ENCODE data around the gene MAPK8IP3. TPM values are rescaled to one million over a fixed set of nuclear protein-coding genes. Genes with fewer than 3 reads are reported as not detected.
"Not testable (repeated sequence)": the region's sequence is repeated elsewhere in the genome, so short reads cannot be mapped to it uniquely, and the experiment has no call there.

Gene MAPK8IP3
- total and polyA plus RNA-seq, 5 experiments from 2014 or later, result 0.87 to 342 (median 2.8) TPM

GRCh38 chr16:1687427-1688316 lies 18.3 kb upstream of the MAPK8IP3 start:
- POLR2A ChIA-PET, result interaction anchor here (0.6 kb wide), 1 partner anchor 18 kb away, joined by 3 read pairs; the partner anchor contains the start of gene MAPK8IP3
- DNase-seq, result no peak
- peaks cover 0 to 12% (median 5%) of the 10 kb centered on the region in 4 donors for H3K4me1 Mint-ChIP-seq
- H3K27me3 Mint-ChIP-seq, result no peaks in the 10 kb centered on the region
- peak overlapping the region in 1 of 10 donors; percentile 55 for H3K27ac Mint-ChIP-seq
- H3K9me3 Mint-ChIP-seq, result no peaks in the 10 kb centered on the region
- no peak for ATAC-seq
- H3K36me3 Mint-ChIP-seq, result peaks cover 0 to 68% (median 0%) of the 10 kb centered on the region in 3 donors
- no peak overlapping the region for H3K4me3 Mint-ChIP-seq

- DNase-seq (no peak), ATAC-seq (no peak)
- no peaks in the 10 kb centered on the region for H3K27me3 Mint-ChIP-seq
- H3K9me3 Mint-ChIP-seq, result no peaks in the 10 kb centered on the region
- POLR2A ChIA-PET, result no interaction called here
- peak overlapping the region in 1 of 10 donors; percentile 41 for H3K27ac Mint-ChIP-seq
- H3K4me1 Mint-ChIP-seq, result peaks cover 0 to 5% (median 4%) of the 10 kb centered on the region in 4 donors
- H3K4me3 Mint-ChIP-seq, result no peak overlapping the region
- peaks cover 0 to 73% (median 6%) of the 10 kb centered on the region in 3 donors for H3K36me3 Mint-ChIP-seq
Observed at GRCh38 chr16:1688807-1689560, 17.0 kb upstream of the MAPK8IP3 start.

- POLR2A ChIA-PET, result no interaction called here
- peaks cover 0 to 5% (median 4%) of the 10 kb centered on the region in 4 donors for H3K4me1 Mint-ChIP-seq
- no peaks in the 10 kb centered on the region for H3K27me3 Mint-ChIP-seq
- no peak for DNase-seq
- peaks cover 0 to 77% (median 9%) of the 10 kb centered on the region in 3 donors for H3K36me3 Mint-ChIP-seq
- H3K4me3 Mint-ChIP-seq, result no peak overlapping the region
- ATAC-seq, result no peak
- H3K9me3 Mint-ChIP-seq, result no peaks in the 10 kb centered on the region
- H3K27ac Mint-ChIP-seq, result peak overlapping the region in 1 of 10 donors; percentile 18
Observed at GRCh38 chr16:1689853-1690252, 16.1 kb upstream of the MAPK8IP3 start.

GRCh38 chr16:1690810-1691209 lies 15.2 kb upstream of the MAPK8IP3 start:
- Mint-ChIP-seq H3K4me1 (peaks cover 0 to 5% (median 4%) of the 10 kb centered on the region in 4 donors), H3K9me3 (no peaks in the 10 kb centered on the region), H3K4me3 (no peak overlapping the region), H3K36me3 (peaks cover 0 to 80% (median 9%) of the 10 kb centered on the region in 3 donors), H3K27me3 (no peaks in the 10 kb centered on the region), H3K27ac (peak overlapping the region in 1 of 10 donors; percentile 53)
- ATAC-seq (no peak), DNase-seq (no peak)
- POLR2A ChIA-PET, result no interaction called here

- Mint-ChIP-seq H3K27me3 (no peaks in the 10 kb centered on the region), H3K36me3 (peaks cover 0 to 78% (median 9%) of the 10 kb centered on the region in 3 donors), H3K4me3 (no peak overlapping the region), H3K27ac (no peak overlapping the region), H3K4me1 (peaks cover 0 to 5% (median 4%) of the 10 kb centered on the region in 4 donors), H3K9me3 (no peaks in the 10 kb centered on the region)
- POLR2A ChIA-PET, result no interaction called here
- no peak for DNase-seq
- ATAC-seq, result no peak
Observed at GRCh38 chr16:1691276-1691675, 14.7 kb upstream of the MAPK8IP3 start.

GRCh38 chr16:1691956-1692355 lies 14.0 kb upstream of the MAPK8IP3 start:
- Mint-ChIP-seq H3K4me3 (no peak overlapping the region), H3K27me3 (no peaks in the 10 kb centered on the region), H3K27ac (no peak overlapping the region), H3K4me1 (peaks cover 0 to 5% (median 3%) of the 10 kb centered on the region in 4 donors), H3K36me3 (peaks cover 0 to 80% (median 9%) of the 10 kb centered on the region in 3 donors), H3K9me3 (no peaks in the 10 kb centered on the region)
- no peak for DNase-seq
- ATAC-seq, result no peak
- POLR2A ChIA-PET, result interaction anchor here (1.1 kb wide), 1 partner anchor 14 kb away, joined by 7 read pairs; the partner anchor contains the start of gene MAPK8IP3

- DNase-seq (no peak), ATAC-seq (no peak)
- POLR2A ChIA-PET, result no interaction called here
- peaks cover 0 to 76% (median 9%) of the 10 kb centered on the region in 3 donors for H3K36me3 Mint-ChIP-seq
- no peaks in the 10 kb centered on the region for H3K27me3 Mint-ChIP-seq
- H3K4me3 Mint-ChIP-seq, result no peak overlapping the region
- no peaks in the 10 kb centered on the region for H3K9me3 Mint-ChIP-seq
- H3K27ac Mint-ChIP-seq, result no peak overlapping the region
- no peaks in the 10 kb centered on the region for H3K4me1 Mint-ChIP-seq
Observed at GRCh38 chr16:1696863-1697262, 9.1 kb upstream of the MAPK8IP3 start.

GRCh38 chr16:1698680-1699079 lies 7.3 kb upstream of the MAPK8IP3 start:
- no peak overlapping the region for H3K4me3 Mint-ChIP-seq
- POLR2A ChIA-PET, result no interaction called here
- no peaks in the 10 kb centered on the region for H3K27me3 Mint-ChIP-seq
- H3K27ac Mint-ChIP-seq, result peak overlapping the region in 1 of 10 donors; percentile 28
- H3K36me3 Mint-ChIP-seq, result peaks cover 0 to 64% (median 3%) of the 10 kb centered on the region in 3 donors
- H3K4me1 Mint-ChIP-seq, result no peaks in the 10 kb centered on the region
- DNase-seq, result no peak
- no peaks in the 10 kb centered on the region for H3K9me3 Mint-ChIP-seq
- ATAC-seq, result no peak

- H3K36me3 Mint-ChIP-seq, result peaks cover 0 to 54% (median 0%) of the 10 kb centered on the region in 3 donors
- peaks cover under 1 to 10% (median 2%) of the 10 kb centered on the region in 4 donors for H3K4me1 Mint-ChIP-seq
- no peaks in the 10 kb centered on the region for H3K9me3 Mint-ChIP-seq
- ATAC-seq, result no peak
- H3K27me3 Mint-ChIP-seq, result no peaks in the 10 kb centered on the region
- H3K27ac Mint-ChIP-seq, result no peak overlapping the region
- H3K4me3 Mint-ChIP-seq, result no peak overlapping the region
- POLR2A ChIA-PET, result no interaction called here
- no peak for DNase-seq
Observed at GRCh38 chr16:1700246-1700645, 5.7 kb upstream of the MAPK8IP3 start.

- Mint-ChIP-seq H3K27ac (peak overlapping the region in 2 of 10 donors; percentile 42 to 47), H3K27me3 (peaks cover 0 to 1% (median 0%) of the 10 kb centered on the region in 5 donors), H3K36me3 (peaks cover 0 to 45% (median 0%) of the 10 kb centered on the region in 3 donors), H3K4me3 (no peak overlapping the region), H3K4me1 (peaks cover 5 to 15% (median 7%) of the 10 kb centered on the region in 4 donors), H3K9me3 (no peaks in the 10 kb centered on the region)
- no peak for ATAC-seq
- POLR2A ChIA-PET, result interaction anchor here (0.8 to 1.7 kb wide), 4 partner anchors 22 to 182 kb away, joined by 3 to 5 read pairs (median 3); no protein-coding TSS in a partner anchor
- DNase-seq, result no peak
Observed at GRCh38 chr16:1701216-1701878, 4.6 kb upstream of the MAPK8IP3 start.

- ATAC-seq, result peak; percentile 28 to 32
- DNase-seq, result peak in 2 of 10 donors; percentile 17 to 39
- H3K27me3 Mint-ChIP-seq, H3K9me3 Mint-ChIP-seq: not testable (repeated sequence)
- Mint-ChIP-seq H3K36me3 (peaks cover 0 to 12% (median 0%) of the 10 kb centered on the region in 3 donors), H3K4me1 (peaks cover 14 to 46% (median 35%) of the 10 kb centered on the region in 4 donors), H3K27ac (peak overlapping the region; percentile 95 to 100 (median 98)), H3K4me3 (peak overlapping the region; percentile 94 to 100 (median 99))
- POLR2A ChIA-PET, result interaction anchor here (0.6 to 3.5 kb wide), 24 partner anchors 13 to 979 kb away, joined by 3 to 32 read pairs (median 5); partner anchors contain the start of genes EME2, JPT2, MRPS34 and NME3
Observed at GRCh38 chr16:1705324-1705687, 689 bp upstream of the MAPK8IP3 start.

Measured in naive thymus-derived CD8-positive, alpha-beta T cell (primary cell).